K562 (cell line): ENCODE data around the gene REXO2. TPM values are rescaled to one million over a fixed set of nuclear protein-coding genes. Genes with fewer than 3 reads are reported as not detected.

Source experiments
- ATAC-seq: fragments of 200-7000 bp; cut with Tn5 transposase; 3 replicates; pipeline ENCODE4 v1.9.1; 2020; ENCODE audit warnings: moderate library complexity
- BruUV-seq: library from RNA; stranded (reverse); fragments of 400-500 nt; replicated peaks from 2 replicates; lab custom pipeline; 2021; lab: Mats Ljungman, UMichigan
- CTCF ChIA-PET: fragments of 300-600 bp; formaldehyde crosslinking; extraction: SDS; loops from one replicate; lab custom pipeline; 2021; ENCODE audit warnings: low intra/inter-chr PET ratio; lab: Yijun Ruan, JAX
- POLR2A ChIA-PET: fragments of 300-600, 350-650 bp; sonication (Branson Sonifier 250); formaldehyde crosslinking; extraction: SDS; loops from one replicate; lab custom pipeline; 2021; ENCODE audit warnings: antibody characterized with exemption, inconsistent platforms; lab: Yijun Ruan, JAX
- DNase-seq, 4 experiments: peaks; one replicate each; pipeline versions ENCODE4 v3.0.0 to v3.0.0-alpha.2; 2011 to 2018; ENCODE audit warnings: low spot score in 3 of 4, mixed read lengths in 3 of 4; ENCODE audit errors: extremely low read depth in 1 of 4
- FAIRE-seq: peaks from 2 replicates; lab custom pipeline; 2011; peaks lifted over from hg19 to GRCh38; lab: Jason Lieb, UNC
- H2AFZ ChIP-seq: 2 replicates; pipeline ENCODE4 v1.6.0; 2011; ENCODE audit warnings: low read depth, low read length, control low read depth, inconsistent platforms
- H3K27ac ChIP-seq: fragments of 200-600 bp; 3 replicates; pipeline ENCODE4 v1.8.0; 2011; ENCODE audit warnings: low read depth, mild to moderate bottlenecking, control low read depth, inconsistent platforms, low read length, moderate library complexity, mixed read lengths; ENCODE audit errors: extremely low read depth
- H3K27me3 ChIP-seq, 2 experiments: fragments of 300-600 bp in 1 of 2; 2 replicates in 1 of 2; 3 replicates in 1 of 2; pipeline versions ENCODE4 v1.6.0 to v1.8.0; 2011; ENCODE audit warnings: inconsistent platforms in 2 of 2, low read length in 2 of 2, mild to moderate bottlenecking in 1 of 2, mixed read lengths in 1 of 2, moderate library complexity in 1 of 2; ENCODE audit not compliant: control insufficient read depth in 2 of 2, insufficient read depth in 2 of 2
- H3K36me3 ChIP-seq: fragments of 300-600 bp; 3 replicates; pipeline ENCODE4 v1.8.0; 2011; ENCODE audit warnings: mild to moderate bottlenecking, low read length, inconsistent platforms; ENCODE audit not compliant: control insufficient read depth, insufficient read depth
- H3K4me1 ChIP-seq, 2 experiments: fragments of 200-600 bp in 1 of 2; replicated peaks in 1 of 2; 2 replicates in 1 of 2; 3 replicates in 1 of 2; pipeline versions ENCODE4 v1.5.1 to v1.8.0; 2011; ENCODE audit warnings: inconsistent platforms in 2 of 2, low read length in 2 of 2, mild to moderate bottlenecking in 1 of 2, mixed read lengths in 1 of 2, moderate library complexity in 1 of 2; ENCODE audit not compliant: control insufficient read depth in 2 of 2, insufficient read depth in 2 of 2
- H3K4me2 ChIP-seq: 2 replicates; pipeline ENCODE4 v1.6.1; 2011; ENCODE audit warnings: low read length, control low read depth, inconsistent platforms, mixed read lengths; ENCODE audit not compliant: insufficient read depth
- H3K4me3 ChIP-seq: fragments of 200-600 bp; sonication (generic), shearing (Covaris generic); 2 replicates; pipeline ENCODE4 v1.5.1; 2016; ENCODE audit warnings: control low read depth, inconsistent platforms
- H3K79me2 ChIP-seq: fragments of 200-600 bp; 3 replicates; pipeline ENCODE4 v1.8.0; 2011; ENCODE audit warnings: low read length, inconsistent platforms; ENCODE audit not compliant: control insufficient read depth, insufficient read depth
- H3K9ac ChIP-seq, 2 experiments: 2 replicates each; pipeline versions ENCODE4 v1.6.0 to v1.6.1; 2011; ENCODE audit warnings: low read depth in 2 of 2, low read length in 2 of 2, control low read depth in 1 of 2, inconsistent platforms in 1 of 2, mild to moderate bottlenecking in 1 of 2, mixed read lengths in 1 of 2; ENCODE audit not compliant: insufficient read depth in 1 of 2
- H3K9me1 ChIP-seq: one replicate; pipeline ENCODE4 v1.6.0; 2011; ENCODE audit warnings: inconsistent platforms, mild to moderate bottlenecking, low read length, moderate library complexity; ENCODE audit not compliant: control insufficient read depth, insufficient read depth
- H3K9me3 ChIP-seq: replicated peaks from 2 replicates; pipeline ENCODE4 v1.5.1; 2011; ENCODE audit warnings: low read depth, low read length, inconsistent platforms; ENCODE audit not compliant: control insufficient read depth, insufficient read depth
- H4K20me1 ChIP-seq: replicated peaks from 2 replicates; pipeline ENCODE4 v1.6.1; 2011; ENCODE audit warnings: low read length, inconsistent platforms, mixed read lengths; ENCODE audit not compliant: control insufficient read depth, insufficient read depth
- EZH2 ChIP-seq: IDR thresholded peaks from 2 replicates; pipeline ENCODE4 v1.6.1; 2012; ENCODE audit warnings: low read depth, mild to moderate bottlenecking, inconsistent platforms, low read length, borderline replicate concordance
- PBX2 ChIP-seq, 2 experiments: IDR thresholded peaks in 1 of 2; conservative IDR thresholded peaks in 1 of 2; 2 replicates each; pipeline ENCODE4 v1.6.1; 2016; ENCODE audit warnings: low read depth in 2 of 2, mild to moderate bottlenecking in 1 of 2, missing compliant biosample characterization in 1 of 2, missing genetic modification characterization in 1 of 2, moderate library complexity in 1 of 2
- POLR2G ChIP-seq: fragments of 200-400 bp; formaldehyde crosslinking; IDR thresholded peaks from 2 replicates; pipeline ENCODE4 v1.6.1; 2017; ENCODE audit warnings: low read depth, mild to moderate bottlenecking, antibody characterized with exemption, low read length, moderate library complexity
- ZKSCAN3 ChIP-seq: fragments of 250-450 bp; sonication (Bioruptor Pico); IDR thresholded peaks from 2 replicates; pipeline ENCODE4 v1.4.0; 2020
- ZNF551 ChIP-seq: fragments of 250-450 bp; sonication (Bioruptor Pico); IDR thresholded peaks from 2 replicates; pipeline ENCODE4 v1.5.0; 2021; ENCODE audit warnings: mild to moderate bottlenecking, moderate library complexity
- WGBS: fragments of 100-300 bp; shearing (Covaris generic); methylation state at CpG from one replicate; pipeline ENCODE4 v1.1.6; 2016; ENCODE audit warnings: low coverage, mixed read lengths; ENCODE audit not compliant: insufficient coverage; ENCODE audit errors: missing lambda C conversion rate; 5-methylcytosine and 5-hydroxymethylcytosine counted together
- in situ Hi-C: fragments of 300-500 bp; cut with MboI; formaldehyde crosslinking; loops from 4 replicates; pipeline ENCODE4 v1.15.0; 2018; ENCODE audit warnings: inconsistent platforms, mixed read lengths
- intact Hi-C: fragments of 100-400 bp; cut with micrococcal nuclease; formaldehyde crosslinking; loops from 2 replicates; pipeline ENCODE4 v1.14.2; 2022
- polyA plus RNA-seq, 8 experiments: library from polyadenylated mRNA; depleted of rRNA in 4 of 8; stranded (reverse) in 5 of 8; unstranded in 3 of 8; fragments of >200 nt; fragmentation: Nextera tagmentation in 2 of 8; fragmentation: Illumina TruSeq in 1 of 8; extraction: Ambion mirVana in 2 of 8; extraction: Trizol in 1 of 8; gene quantifications; 2 replicates each; pipeline versions ENCODE4 v1.2.1 to v1.2.3, GENCODE V29; 2011 to 2014; ENCODE audit warnings: inconsistent platforms in 1 of 8, missing spikeins in 1 of 8
- total RNA-seq, 7 experiments: library from RNA; depleted of rRNA in 6 of 7; stranded (reverse); fragments of >200 nt in 6 of 7; fragmentation: Illumina TruSeq in 2 of 7; extraction: Trizol in 2 of 7; gene quantifications; 2 replicates each; pipeline versions ENCODE4 v1.2.1 to v1.2.3, GENCODE V29; 2011 to 2021; ENCODE audit warnings: low replicate concordance in 1 of 7

REXO2 gene
- total and polyA plus RNA-seq, 9 of the 15 experiments (the other 6 are each of a cell fraction or from before 2014, with no cell fraction given): 143 to 370 (median 193) TPM

- CTCF ChIA-PET: no interaction called here
- no peak for TF ChIP-seq POLR2G
- TF ChIP-seq ZKSCAN3: no peak
- no peak for TF ChIP-seq EZH2
- TF ChIP-seq PBX2 (CRISPR knock-in tag; IDR thresholded peaks at IDR 0.05; ENCODE audit: low read depth): no peak
- no peak for TF ChIP-seq PBX2 (tag; conservative IDR thresholded peaks at IDR 0.05; ENCODE audit: low read depth)
- no peak for TF ChIP-seq ZNF551
- BruUV-seq: no TSS peak
These were observed 25.3 kb upstream of the REXO2 start for GRCh38 chr11:114413958-114414357.

More at GRCh38 chr11:114413958-114414357, 25.3 kb upstream of the REXO2 start:
- Histone ChIP-seq H3K27ac (no peak overlapping the region), H3K9ac (no peak overlapping the region), H3K4me3 (no peak overlapping the region), H3K79me2 (no peaks in the 10 kb centered on the region), H3K27me3 (no peaks in the 10 kb centered on the region), H3K4me1 (no peaks in the 10 kb centered on the region), H2AFZ (no peak overlapping the region), H3K9me3 (no peaks in the 10 kb centered on the region), H3K4me2 (no peak overlapping the region), H3K36me3 (peaks cover 14% of the 10 kb centered on the region; the same call in 2 of the 3 replicates), H4K20me1 (no peaks in the 10 kb centered on the region), H3K9me1 (no peaks in the 10 kb centered on the region)
- in situ Hi-C loops (no loop called here), intact Hi-C loops (no loop called here)
- 93% methylated on average over 10 of the region's 10 CpGs for WGBS
- POLR2A ChIA-PET: interaction anchor here (1.1 to 1.5 kb wide), 2 partner anchors 11 to 13 kb away, joined by 3 to 4 read pairs; no protein-coding TSS in a partner anchor
- FAIRE-seq (no peak), ATAC-seq (no peak; the same call in 2 of the 3 replicates), DNase-seq (no peak)
